GM12878 (cell line): Measurements from ENCODE around the gene DCAF11. TPM values are rescaled to one million over a fixed set of nuclear protein-coding genes. Genes with fewer than 3 reads are reported as not detected.

Experiments
- ATAC-seq: fragments of 200-7000 bp; cut with Tn5 transposase; 3 replicates; pipeline ENCODE4 v1.9.1; 2020; ENCODE audit warnings: mild to moderate bottlenecking, moderate library complexity
- BruUV-seq: library from RNA; stranded (reverse); fragments of 400-500 nt; replicated peaks from 2 replicates; lab custom pipeline; 2021; lab: Mats Ljungman, UMichigan
- CTCF ChIA-PET: fragments of 300-600 bp; sonication (Branson Sonifier 250); formaldehyde crosslinking; extraction: SDS; loops from one replicate; lab custom pipeline; 2021; ENCODE audit warnings: inconsistent platforms; lab: Yijun Ruan, JAX
- POLR2A ChIA-PET: fragments of 350-600 bp; formaldehyde crosslinking; extraction: SDS; loops from one replicate; lab custom pipeline; 2021; ENCODE audit warnings: inconsistent platforms; lab: Charles Lee
- RAD21 ChIA-PET: fragments of 300-600 bp; sonication (Branson Sonifier 250); formaldehyde crosslinking; loops from one replicate; lab custom pipeline; 2023; ENCODE audit warnings: antibody characterized with exemption; ENCODE audit not compliant: unreplicated experiment; lab: Charles Lee
- SMC1A ChIA-PET: fragments of 300-600 bp; sonication (Branson Sonifier 250); formaldehyde crosslinking; loops from one replicate; lab custom pipeline; 2023; ENCODE audit not compliant: unreplicated experiment, uncharacterized antibody; lab: Charles Lee
- DNase-seq: peaks from one replicate; pipeline ENCODE4 v3.0.0-alpha.2; 2011; ENCODE audit warnings: low read depth, low spot score
- FAIRE-seq: peaks from 3 replicates; lab custom pipeline; 2011; peaks lifted over from hg19 to GRCh38; lab: Jason Lieb, UNC
- H2AFZ ChIP-seq: 2 replicates; pipeline ENCODE4 v1.6.0; 2011; ENCODE audit warnings: low read depth, low read length, control low read depth; ENCODE audit not compliant: control insufficient read depth
- H3K27ac ChIP-seq: 2 replicates; pipeline ENCODE4 v1.5.1; 2011; ENCODE audit warnings: control low read depth; ENCODE audit not compliant: control insufficient read depth, insufficient read depth
- H3K27me3 ChIP-seq, 2 experiments: replicated peaks in 1 of 2; 2 replicates each; pipeline versions ENCODE4 v1.6.0 to v1.6.1; 2011; ENCODE audit warnings: low read length in 1 of 2; ENCODE audit not compliant: control insufficient read depth in 2 of 2, insufficient read depth in 2 of 2
- H3K36me3 ChIP-seq, 2 experiments: 2 replicates each; pipeline ENCODE4 v1.5.1; 2011; ENCODE audit warnings: low read length in 1 of 2; ENCODE audit not compliant: control insufficient read depth in 2 of 2, insufficient read depth in 2 of 2
- H3K4me1 ChIP-seq: 2 replicates; pipeline ENCODE4 v1.6.1; 2011; ENCODE audit warnings: mild to moderate bottlenecking, low read length, moderate library complexity, mixed read lengths; ENCODE audit not compliant: control insufficient read depth, insufficient read depth
- H3K4me2 ChIP-seq: 2 replicates; pipeline ENCODE4 v1.6.0; 2011; ENCODE audit warnings: control low read depth; ENCODE audit not compliant: control insufficient read depth, insufficient read depth
- H3K4me3 ChIP-seq: fragments of 200-600 bp; sonication (generic); 2 replicates; pipeline ENCODE4 v1.5.1; 2016
- H3K79me2 ChIP-seq: 2 replicates; pipeline ENCODE4 v1.6.0; 2011; ENCODE audit warnings: low read length; ENCODE audit not compliant: control insufficient read depth, insufficient read depth
- H3K9ac ChIP-seq: 2 replicates; pipeline ENCODE4 v1.8.0; 2011; ENCODE audit warnings: low read length, control low read depth, mixed read lengths; ENCODE audit not compliant: control insufficient read depth, insufficient read depth
- H3K9me3 ChIP-seq: replicated peaks from 3 replicates; pipeline ENCODE4 v1.5.1; 2011; ENCODE audit warnings: mild to moderate bottlenecking, low read length; ENCODE audit not compliant: control insufficient read depth, insufficient read depth
- H4K20me1 ChIP-seq: 2 replicates; pipeline ENCODE4 v1.6.0; 2011; ENCODE audit not compliant: control insufficient read depth, insufficient read depth
- CHD1 ChIP-seq: IDR thresholded peaks from 2 replicates; pipeline ENCODE4 v1.6.1; 2012; ENCODE audit warnings: low read depth, low read length, improper control_type of control experiment
- ETV6 ChIP-seq, 2 experiments: fragments of 450-650 bp in 1 of 2; IDR thresholded peaks in 1 of 2; conservative IDR thresholded peaks in 1 of 2; 2 replicates each; pipeline ENCODE4 v1.6.1; 2014; ENCODE audit warnings: antibody characterized with exemption in 1 of 2, borderline replicate concordance in 1 of 2, low read depth in 1 of 2, mild to moderate bottlenecking in 1 of 2, moderate library complexity in 1 of 2
- GABPA ChIP-seq: IDR thresholded peaks from 2 replicates; pipeline ENCODE4 v1.6.1; 2014; ENCODE audit warnings: antibody characterized with exemption, low read depth, mild to moderate bottlenecking, inconsistent platforms
- HCFC1 ChIP-seq: fragments of 150-350 bp; IDR thresholded peaks from 2 replicates; pipeline ENCODE4 v1.6.1; 2014; ENCODE audit warnings: low read length
- HDAC2 ChIP-seq: fragments of 200-600 bp; sonication (generic); IDR thresholded peaks from 2 replicates; pipeline ENCODE4 v1.6.1; 2017
- HDGF ChIP-seq: fragments of 450-650 bp; IDR thresholded peaks from 2 replicates; pipeline ENCODE4 v1.6.1; 2016; ENCODE audit warnings: antibody characterized with exemption
- MAX ChIP-seq: IDR thresholded peaks from 2 replicates; pipeline ENCODE4 v1.6.1; 2012; ENCODE audit warnings: low read depth, low read length, improper control_type of control experiment
- NBN ChIP-seq: fragments of 450-650 bp; IDR thresholded peaks from 2 replicates; pipeline ENCODE4 v1.6.1; 2016
- NRF1 ChIP-seq: conservative IDR thresholded peaks from 2 replicates; pipeline ENCODE4 v1.6.1; 2011; ENCODE audit warnings: mild to moderate bottlenecking, low read depth, low read length, improper control_type of control experiment
- PML ChIP-seq: IDR thresholded peaks from 2 replicates; pipeline ENCODE4 v1.6.1; 2012; ENCODE audit warnings: low read length, inconsistent platforms
- POLR2A ChIP-seq: IDR thresholded peaks from 2 replicates; pipeline ENCODE4 v1.6.1; 2011; ENCODE audit warnings: low read depth, mild to moderate bottlenecking, low read length
- POU2F2 ChIP-seq: IDR thresholded peaks from 3 replicates; pipeline ENCODE4 v1.6.1; 2011; ENCODE audit warnings: low read depth, mild to moderate bottlenecking, low read length, borderline replicate concordance
- RAD51 ChIP-seq: fragments of 450-650 bp; IDR thresholded peaks from 2 replicates; pipeline ENCODE4 v1.6.1; 2016; ENCODE audit warnings: moderate library complexity, mild to moderate bottlenecking, inconsistent platforms
- RBBP5 ChIP-seq: fragments of 200-600 bp; sonication (generic); conservative IDR thresholded peaks from 2 replicates; pipeline ENCODE4 v1.6.1; 2016
- SPI1 ChIP-seq: IDR thresholded peaks from 2 replicates; pipeline ENCODE4 v1.6.1; 2011; ENCODE audit warnings: low read depth, mild to moderate bottlenecking, low read length, moderate library complexity, borderline replicate concordance; ENCODE audit not compliant: insufficient read depth
- SUZ12 ChIP-seq: fragments of 200-600 bp; sonication (generic); IDR thresholded peaks from one replicate; pipeline ENCODE4 v1.6.1; 2018; ENCODE audit warnings: antibody characterized with exemption, mild to moderate bottlenecking; ENCODE audit not compliant: unreplicated experiment
- TBL1XR1 ChIP-seq: IDR thresholded peaks from 2 replicates; pipeline ENCODE4 v1.6.1; 2012; ENCODE audit warnings: low read depth, low read length, improper control_type of control experiment
- WRNIP1 ChIP-seq: IDR thresholded peaks from 2 replicates; pipeline ENCODE4 v1.6.1; 2011; ENCODE audit warnings: low read depth, low read length, improper control_type of control experiment, borderline replicate concordance
- ZBTB40 ChIP-seq: fragments of 450-650 bp; IDR thresholded peaks from 2 replicates; pipeline ENCODE4 v1.6.1; 2016; ENCODE audit warnings: mild to moderate bottlenecking, moderate library complexity, borderline replicate concordance
- ZSCAN29 ChIP-seq: fragments of 450-650 bp; IDR thresholded peaks from 2 replicates; pipeline ENCODE4 v1.6.1; 2017; ENCODE audit warnings: mild to moderate bottlenecking, moderate library complexity
- WGBS: methylation state at CpG from one replicate; pipeline ENCODE4 v1.1.6; 2016; ENCODE audit warnings: low lambda C conversion rate; ENCODE audit not compliant: insufficient replicate concordance, insufficient coverage; ENCODE audit errors: missing lambda C conversion rate; 5-methylcytosine and 5-hydroxymethylcytosine counted together
- in situ Hi-C: fragments of 300-500 bp; cut with MboI; formaldehyde crosslinking; loops from 9 replicates; pipeline ENCODE4 v1.14.3; 2018; ENCODE audit warnings: mixed read lengths
- intact Hi-C: fragments of 100-400 bp; cut with micrococcal nuclease; formaldehyde crosslinking; loops from one replicate; pipeline ENCODE4 v1.14.2; 2022; ENCODE audit not compliant: unreplicated experiment
- polyA plus RNA-seq, 11 experiments: library from polyadenylated mRNA; depleted of rRNA in 4 of 11; unstranded in 6 of 11; stranded (reverse) in 5 of 11; fragments of >200 nt; fragmentation: Nextera tagmentation in 4 of 11; fragmentation: Illumina TruSeq in 1 of 11; extraction: Ambion mirVana in 4 of 11; extraction: Trizol in 1 of 11; gene quantifications; 1 replicate in 1 of 11; 2 replicates in 10 of 11; pipeline versions ENCODE4 v1.2.1 to v1.2.3, GENCODE V29; 2011 to 2016; ENCODE audit warnings: inconsistent platforms in 2 of 11, missing spikeins in 2 of 11, low read depth in 1 of 11
- total RNA-seq, 4 experiments: library from RNA; depleted of rRNA in 3 of 4; stranded (reverse); fragments of >200 nt in 3 of 4; fragmentation: Illumina TruSeq in 1 of 4; extraction: Trizol in 1 of 4; gene quantifications; 2 replicates each; pipeline versions ENCODE4 v1.2.1 to v1.2.3, GENCODE V29; 2013 to 2021

The DCAF11 gene
- total and polyA plus RNA-seq, 10 of the 15 experiments (the other 5 are each of a cell fraction or from before 2014, with no cell fraction given) = 13.4 to 91.2 (median 68.7) TPM

- H3K9me3 ChIP-seq = no peaks in the 10 kb centered on the region
- peaks cover 8% of the 10 kb centered on the region for H3K4me1 ChIP-seq
- H3K27me3 ChIP-seq = no peaks in the 10 kb centered on the region
- FAIRE-seq (no peak), ATAC-seq (peak; percentile 65), DNase-seq (peak; percentile 79)
- peak overlapping the region; percentile 98 for H3K9ac ChIP-seq
- in situ Hi-C loops = loop anchor here (25.0 kb wide), 1 partner anchor 802 kb away; the partner anchor contains the start of genes BCL2L2, PABPN1 and PPP1R3E
- CTCF ChIA-PET = interaction anchor here (0.7 to 5.9 kb wide), 17 partner anchors 12 to 692 kb away, joined by 3 to 39 read pairs (median 4); partner anchors contain the start of genes EMC9, IRF9, LTB4R and MDP1
- POLR2A ChIA-PET = interaction anchor here (0.6 to 17.1 kb wide), 18 partner anchors 12 to 252 kb away, joined by 3 to 276 read pairs (median 6); partner anchors contain the start of genes CIDEB, EMC9, FITM1 and IRF9
- H3K79me2 ChIP-seq = peaks cover 24% of the 10 kb centered on the region
- peak overlapping the region; percentile 94 for H3K4me2 ChIP-seq
- RAD21 ChIA-PET = interaction anchor here (0.8 to 5.8 kb wide), 20 partner anchors 10 to 317 kb away, joined by 3 to 69 read pairs (median 7); partner anchors contain the start of genes EMC9, FITM1, IPO4 and IRF9
- 2% methylated on average over 42 of the region's 42 CpGs for WGBS
- intact Hi-C loops = loop anchor here (1.0 to 2.0 kb wide), 5 partner anchors 19 to 328 kb away; partner anchors contain the start of genes EMC9, IRF9 and SDR39U1
- H3K27ac ChIP-seq = peak overlapping the region; percentile 94
- no TSS peak for BruUV-seq
- H3K36me3 ChIP-seq = peaks cover 7 to 16% of the 10 kb centered on the region in 2 experiments
- SMC1A ChIA-PET = interaction anchor here (0.7 to 7.7 kb wide), 20 partner anchors 12 to 219 kb away, joined by 3 to 70 read pairs (median 6); partner anchors contain the start of genes CHMP4A, EMC9, IPO4 and IRF9
- H3K4me3 ChIP-seq = peak overlapping the region; percentile 89
- H4K20me1 ChIP-seq = no peaks in the 10 kb centered on the region
- peak overlapping the region; percentile 76 for H2AFZ ChIP-seq
- no peak for TF ChIP-seq ZSCAN29
- peak; percentile 46; the same call in 1 of the 2 replicates for TF ChIP-seq MAX
- TF ChIP-seq NBN = peak; percentile 92
- TF ChIP-seq SPI1 = no peak; the same call in 1 of the 2 replicates
- peak; percentile 97; the same call in 1 of the 2 replicates for TF ChIP-seq WRNIP1
- TF ChIP-seq POLR2A = peak; percentile 86
- peak; percentile 8; the same call in 2 of the 3 replicates for TF ChIP-seq POU2F2
- no peak for TF ChIP-seq HDGF
- TF ChIP-seq RBBP5 = no peak
- TF ChIP-seq PML = peak; percentile 91; the same call in 1 of the 2 replicates
- TF ChIP-seq HDAC2 = no peak
- TF ChIP-seq ZBTB40 = peak; percentile 84; the same call in 1 of the 2 replicates
- TF ChIP-seq HCFC1 = peak; percentile 23; the same call in 1 of the 2 replicates
- no peak for TF ChIP-seq NRF1
- TF ChIP-seq ETV6 (conservative IDR thresholded peaks at IDR 0.05 in 1 of 2, IDR thresholded peaks at IDR 0.05 in 1 of 2; ENCODE audit: borderline replicate concordance in 1 of 2, low read depth in 1 of 2) = peak in 1 of 2 experiments; percentile 36; a peak in 2 of 4 replicates
- no peak for TF ChIP-seq RAD51
- TF ChIP-seq TBL1XR1 = 0 out of 2 replicates have a peak, but pooled peaks have one; percentile 55
- TF ChIP-seq SUZ12 = no peak
- 0 out of 2 replicates have a peak, but pooled peaks have one; percentile 21 for TF ChIP-seq CHD1
- TF ChIP-seq GABPA = peak; percentile 85
Measured at GRCh38 chr14:24113801-24114531, 611 bp upstream of the DCAF11 start.
